Fibroblast of pulmonary artery (primary cell): ENCODE results near the gene MON2.

Source experiments
- DNase-seq: peaks from one replicate; pipeline ENCODE4 v3.0.0-alpha.2; 2010; ENCODE audit warnings: low read depth
- H3K4me3 ChIP-seq: replicated peaks from 2 replicates; pipeline ENCODE4 v1.5.1; 2011; ENCODE audit warnings: low read depth, mild to moderate bottlenecking, control low read depth, low read length, moderate library complexity
- TF ChIP-seq, protein P1 (sequence below): IDR thresholded peaks from 2 replicates; pipeline ENCODE4 v1.5.1; 2011; ENCODE audit warnings: mild to moderate bottlenecking, control low read depth, low read length, inconsistent platforms; ENCODE audit errors: missing control alignments

The MON2 gene

DNA sequence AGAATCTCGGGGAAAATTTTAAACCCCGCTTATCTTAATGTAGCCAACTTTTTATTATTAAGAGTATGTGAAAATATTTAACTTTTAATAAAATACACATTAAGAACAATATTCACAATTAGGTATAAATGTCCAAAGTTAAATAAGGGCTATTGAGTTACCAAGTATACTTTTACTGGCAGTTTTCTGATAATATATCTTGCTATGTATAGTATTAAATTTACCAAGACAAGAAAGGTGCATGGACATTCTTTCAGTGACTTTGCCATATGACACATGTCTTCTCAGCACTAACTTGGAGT lies 115.4 kb downstream of the MON2 start:
- TF ChIP-seq, protein P1, sequence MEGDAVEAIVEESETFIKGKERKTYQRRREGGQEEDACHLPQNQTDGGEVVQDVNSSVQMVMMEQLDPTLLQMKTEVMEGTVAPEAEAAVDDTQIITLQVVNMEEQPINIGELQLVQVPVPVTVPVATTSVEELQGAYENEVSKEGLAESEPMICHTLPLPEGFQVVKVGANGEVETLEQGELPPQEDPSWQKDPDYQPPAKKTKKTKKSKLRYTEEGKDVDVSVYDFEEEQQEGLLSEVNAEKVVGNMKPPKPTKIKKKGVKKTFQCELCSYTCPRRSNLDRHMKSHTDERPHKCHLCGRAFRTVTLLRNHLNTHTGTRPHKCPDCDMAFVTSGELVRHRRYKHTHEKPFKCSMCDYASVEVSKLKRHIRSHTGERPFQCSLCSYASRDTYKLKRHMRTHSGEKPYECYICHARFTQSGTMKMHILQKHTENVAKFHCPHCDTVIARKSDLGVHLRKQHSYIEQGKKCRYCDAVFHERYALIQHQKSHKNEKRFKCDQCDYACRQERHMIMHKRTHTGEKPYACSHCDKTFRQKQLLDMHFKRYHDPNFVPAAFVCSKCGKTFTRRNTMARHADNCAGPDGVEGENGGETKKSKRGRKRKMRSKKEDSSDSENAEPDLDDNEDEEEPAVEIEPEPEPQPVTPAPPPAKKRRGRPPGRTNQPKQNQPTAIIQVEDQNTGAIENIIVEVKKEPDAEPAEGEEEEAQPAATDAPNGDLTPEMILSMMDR, result no peak
- no peak for DNase-seq
- H3K4me3 ChIP-seq, result no peak overlapping the region

DNA sequence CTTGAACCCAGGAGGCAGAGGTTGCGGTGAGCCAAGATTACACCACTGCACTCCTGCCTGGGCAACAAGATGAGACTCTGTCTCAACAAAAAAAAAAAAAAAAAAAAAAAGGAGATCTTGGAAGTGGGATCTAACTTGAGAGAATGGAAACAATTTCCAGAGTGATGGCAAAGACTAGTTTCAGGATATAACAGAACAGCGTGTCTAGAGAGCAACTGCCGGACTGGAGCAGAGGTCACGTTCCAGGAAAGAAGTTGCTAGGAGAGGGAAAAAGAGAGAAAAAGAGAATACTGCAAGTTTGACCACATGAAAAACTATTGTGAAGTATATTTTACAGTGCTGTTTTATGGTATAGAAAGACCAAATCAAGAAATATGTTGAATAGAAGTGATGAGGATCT lies 118.0 kb downstream of the MON2 start:
- DNase-seq, result no peak
- no peak overlapping the region for H3K4me3 ChIP-seq
- TF ChIP-seq, protein P1, result no peak

DNA sequence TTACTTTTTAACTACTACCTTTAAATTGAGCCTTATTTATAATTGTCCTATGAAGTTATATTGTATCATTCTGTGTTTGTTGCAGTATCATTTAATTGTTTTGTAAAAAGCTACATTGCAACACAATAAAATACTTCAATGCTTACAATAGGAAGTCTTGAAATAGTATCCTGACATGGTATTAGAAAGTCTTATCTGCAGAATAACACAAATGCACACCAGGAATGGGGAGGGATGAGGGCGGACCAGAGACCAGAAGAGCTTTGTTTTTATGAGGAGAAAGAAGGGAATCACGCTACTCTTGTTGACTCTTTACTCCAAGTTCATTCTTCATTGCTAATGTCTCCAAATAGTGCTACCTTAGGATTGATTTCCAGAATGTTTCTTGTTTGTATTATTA lies 120.2 kb downstream of the MON2 start:
- TF ChIP-seq, protein P1, result no peak
- peak; percentile 59 for DNase-seq
- H3K4me3 ChIP-seq, result no peak overlapping the region

DNA sequence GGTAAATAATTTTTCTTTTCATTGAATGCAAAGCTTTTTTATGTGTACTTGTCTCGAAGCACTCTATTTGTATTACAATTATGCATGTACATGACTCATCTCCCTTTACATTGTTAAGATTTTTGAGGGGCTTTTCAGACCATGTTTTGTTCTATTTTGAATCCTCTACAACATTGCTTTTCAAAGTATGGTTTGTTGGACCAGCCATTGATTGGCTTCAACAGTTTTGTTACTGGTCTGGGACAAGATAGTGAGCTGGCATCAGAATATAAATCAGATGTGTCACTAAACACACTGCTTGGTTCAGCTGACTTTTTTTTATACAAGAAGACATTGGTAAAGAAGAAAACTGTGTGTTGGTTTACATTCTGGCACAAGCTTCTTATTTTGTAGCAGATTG lies 122.3 kb downstream of the MON2 start:
- DNase-seq, result peak; percentile 35
- H3K4me3 ChIP-seq, result no peak overlapping the region
- TF ChIP-seq, protein P1, result no peak

DNA sequence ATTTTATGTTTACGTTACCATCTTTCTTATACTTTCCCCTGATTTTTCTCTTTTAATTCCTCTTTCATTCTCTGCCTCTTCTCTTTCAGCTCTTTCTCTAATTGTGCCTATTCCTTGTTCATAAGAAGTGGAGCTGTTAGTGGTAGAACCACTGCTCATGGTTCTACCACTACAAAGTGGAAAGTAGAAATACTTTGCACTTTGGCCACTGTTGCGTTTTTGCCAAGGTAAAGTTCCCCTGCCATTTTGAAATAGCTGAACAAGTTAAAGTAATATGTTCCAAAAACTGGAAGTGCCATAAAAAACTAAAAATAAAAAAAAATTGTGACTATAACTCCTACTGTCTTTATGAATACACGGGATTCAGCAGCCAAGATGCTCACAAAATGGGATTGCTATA lies 130.6 kb downstream of the MON2 start:
- DNase-seq, result no peak
- H3K4me3 ChIP-seq, result no peak overlapping the region
- TF ChIP-seq, protein P1, result no peak

DNA sequence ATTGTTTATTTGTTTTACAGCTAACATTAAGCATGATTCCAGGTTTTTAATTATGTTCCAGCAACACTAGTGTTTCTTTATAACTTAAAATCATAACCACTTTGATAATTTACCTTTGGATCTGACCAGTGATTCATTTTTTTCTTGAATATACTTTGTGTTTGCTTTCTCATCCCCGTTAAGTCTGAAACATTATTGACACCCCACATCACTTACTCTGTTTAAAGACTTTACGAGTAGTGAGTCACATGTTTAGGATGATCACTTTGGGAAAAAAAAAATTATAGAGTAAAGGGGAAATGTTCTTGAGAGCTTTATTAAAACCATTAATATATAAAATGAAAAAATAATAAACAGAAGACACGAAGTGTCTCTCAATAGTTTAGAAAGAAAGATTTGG lies 132.2 kb downstream of the MON2 start:
- H3K4me3 ChIP-seq, result no peak overlapping the region
- TF ChIP-seq, protein P1, result no peak
- DNase-seq, result no peak

DNA sequence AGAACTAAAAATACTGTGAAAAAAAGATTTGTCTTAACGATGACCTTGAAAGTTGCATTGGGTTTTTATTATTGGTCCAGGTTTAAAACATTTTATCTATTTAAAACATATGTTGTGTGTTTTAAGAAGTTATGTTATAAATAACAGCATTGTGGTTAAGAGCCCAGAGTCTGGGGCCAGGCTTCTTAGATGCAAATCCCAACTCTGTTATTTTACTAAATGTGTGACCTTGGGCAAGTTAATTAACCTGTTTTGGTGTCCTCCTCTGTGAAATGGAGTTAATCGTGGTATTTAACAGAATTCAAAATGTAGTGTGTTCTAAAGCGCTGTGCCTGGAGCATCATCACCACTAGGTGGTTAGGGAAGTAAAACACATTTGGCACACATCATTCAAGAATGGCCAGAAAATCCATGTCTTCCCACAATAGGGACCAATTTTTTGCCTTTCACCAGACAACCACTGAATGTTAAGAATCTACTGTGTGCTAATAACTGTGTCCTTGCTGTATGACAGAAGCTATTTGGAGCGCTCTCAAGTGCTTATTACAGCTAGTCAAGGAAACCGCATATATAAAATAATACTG lies 133.3 kb downstream of the MON2 start:
- no peak overlapping the region for H3K4me3 ChIP-seq
- no peak for DNase-seq
- TF ChIP-seq, protein P1, result peak; percentile 27
